ENCODE results near the gene AASDHPPT.

- TF ChIP-seq CTCF (IDR thresholded peaks at IDR 0.05 in 4 of 5, conservative IDR thresholded peaks at IDR 0.05 in 1 of 5) (no peak), POLR2A (IDR thresholded peaks at IDR 0.05) (no peak)
Measured at GRCh38 chr11:106032861-106033260, 44.6 kb upstream of the AASDHPPT start.
